Left kidney (tissue), 1 donor: ENCODE data around the gene OSMR. TPM values are rescaled to one million over a fixed set of nuclear protein-coding genes. Genes with fewer than 3 reads are reported as not detected.

Source experiments
- polyA plus RNA-seq: library from polyadenylated mRNA; unstranded; fragments of 120-200 nt; gene quantifications from one replicate; pipeline ENCODE4 v1.2.1, GENCODE V29; 2013; ENCODE audit not compliant: insufficient read length

Gene OSMR
- polyA plus RNA-seq, 1 donor, result 10.7 TPM

Other genes with a start within 250 kb of the OSMR start
- gene RICTOR, start 228.4 kb downstream of the OSMR start, polyA plus RNA-seq, result 33.0 TPM